Pancreas (tissue), 10 donors: ENCODE data around the gene TAF6. TPM values are rescaled to one million over a fixed set of nuclear protein-coding genes. Genes with fewer than 3 reads are reported as not detected.
A peak's percentile ranks its signal among the peaks of the same experiment; 100 is the strongest.

Source experiments
- ATAC-seq, 4 donors: fragments of 200-7000 bp; cut with Tn5 transposase; one replicate each; pipeline versions ENCODE4 v1.8.0 to v1.9.1; 2020; ENCODE audit warnings: mild to moderate bottlenecking in 4 of 4, moderate library complexity in 4 of 4
- DNase-seq, 6 donors: peaks; one replicate each; pipeline ENCODE4 v3.0.0-alpha.2; 2020
- FAIRE-seq: peaks from 2 replicates; lab custom pipeline; 2012; peaks lifted over from hg19 to GRCh38; lab: Jason Lieb, UNC
- H3K27ac ChIP-seq, 4 donors: fragments of 200-600 bp; sonication (generic); 1 replicate in 3 of 4; 2 replicates in 1 of 4; pipeline versions ENCODE4 v1.5.0 to v1.8.0; 2020
- H3K27me3 ChIP-seq, 4 donors: fragments of 200-600 bp; one replicate each; pipeline ENCODE4 v1.8.0; 2021
- H3K36me3 ChIP-seq, 3 donors: fragments of 200-600 bp; sonication (generic) in 1 of 3; one replicate each; pipeline versions ENCODE4 v1.5.0 to v1.8.0; 2020 to 2021
- H3K4me1 ChIP-seq, 3 donors: fragments of 200-600 bp; one replicate each; pipeline ENCODE4 v1.8.0; 2021
- H3K4me3 ChIP-seq, 4 donors: fragments of 200-600 bp; sonication (generic) in 2 of 4; one replicate each; pipeline versions ENCODE4 v1.5.0 to v1.8.0; 2020 to 2021
- H3K9me3 ChIP-seq, 4 donors: fragments of 200-600 bp; one replicate each; pipeline ENCODE4 v1.8.0; 2021
- WGBS, 2 donors: extraction: QIAGEN DNeasy Blood & Tissue Kit; methylation state at CpG; one replicate each; pipeline ENCODE4 v1.1.7; 2013; 5-methylcytosine and 5-hydroxymethylcytosine counted together
- intact Hi-C, 3 donors: fragments of 100-400 bp; cut with DNase I; formaldehyde crosslinking; loops; one replicate each; pipeline versions ENCODE4 v1.11.1 to v1.14.2; 2022
- polyA plus RNA-seq, 2 donors: library from polyadenylated mRNA; stranded (reverse); fragments of 200-250 nt; gene quantifications; one replicate each; pipeline ENCODE4 v1.2.3, GENCODE V29; 2013
- total RNA-seq, 6 donors: library from RNA; stranded (reverse); fragmentation: NEBNext Ultra II Directional in 4 of 6; extraction: Animal tissue kit (Norgen Biotek cat#: 25700) in 4 of 6; gene quantifications; one replicate each; pipeline versions ENCODE4 v1.2.1 to v1.2.4, GENCODE V29; 2021 to 2023
- TF ChIP-seq, protein P1 (sequence below), 4 donors: fragments of 200-600 bp; sonication (generic) in 3 of 4; IDR thresholded peaks; one replicate each; pipeline versions ENCODE4 v1.5.0 to v1.8.0; 2021; ENCODE audit warnings: antibody characterized with exemption in 4 of 4
- donor health status: healthy with polysubstance abuse.
- donor health status: DM: no; HTN: no; CAD: no; lungs with moderate emphysema.
- donor health status: DM: no; HTN: no; CAD: no.
- donor health status: control.
- donor health status: control.
- donor health status: Bipolar disorder and iron deficiency.
- donor health status: DM: yes; HTN: yes; CAD: no.
- donor health status: DM: no; HTN: no; CAD: no.
- donor health status: DM: no; HTN: no; CAD: no.
- donor health status: DM: yes; HTN: yes; CAD: no.

TAF6 gene
- total and polyA plus RNA-seq, 8 donors: 11.7 to 39.6 (median 15.3) TPM

DNA sequence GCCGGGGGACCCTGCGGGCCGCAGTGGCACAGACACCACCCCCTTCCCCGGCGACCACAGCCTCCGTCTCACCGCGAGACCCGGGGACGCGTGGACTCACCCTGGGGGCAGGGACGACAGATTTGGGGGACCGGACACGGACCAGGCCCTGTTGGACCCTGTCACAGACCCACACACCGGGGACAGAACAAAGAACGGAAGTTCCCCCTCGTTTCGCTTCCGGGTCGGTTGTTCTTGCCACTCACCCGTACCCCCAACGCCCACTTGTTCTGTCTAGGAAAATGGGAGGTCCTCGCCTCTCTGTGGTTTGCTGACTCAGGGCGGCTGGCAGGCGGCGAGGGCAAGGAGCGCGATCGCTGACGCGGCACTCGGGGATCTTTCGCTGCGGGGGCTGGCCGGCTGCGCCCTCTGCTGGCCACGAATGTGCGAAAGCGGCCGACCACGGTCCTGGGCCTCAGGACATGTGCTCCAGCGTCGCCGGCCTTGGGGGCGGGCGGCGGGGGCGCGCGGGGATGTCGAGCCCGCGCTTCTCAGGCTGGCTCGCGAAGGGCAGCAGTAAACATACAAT, 37.5 kb downstream of the TAF6 start, which contains the start of gene ZNF3:
ZNF3 (minus strand) TSS at position 189 of the 568 bp plus-strand sequence. CDS start 4,366 bp downstream, outside the sequence.
- ATAC-seq (peak; percentile 92 to 97 (median 94)), FAIRE-seq (no peak), DNase-seq (peak; percentile 97 to 99 (median 98))
- Histone ChIP-seq H3K4me1 (peaks cover 0 to 16% (median 15%) of the 10 kb centered on the region in 3 donors), H3K9me3 (no peaks in the 10 kb centered on the region), H3K27me3 (no peaks in the 10 kb centered on the region), H3K27ac (peak within 1 kb of the TSS; percentile 55 to 90 (median 84)), H3K36me3 (peaks cover 0 to 7% (median 7%) of the 10 kb centered on the region in 3 donors), H3K4me3 (peak within 1 kb of the TSS; percentile 74 to 95 (median 86))
- TF ChIP-seq, protein P1, sequence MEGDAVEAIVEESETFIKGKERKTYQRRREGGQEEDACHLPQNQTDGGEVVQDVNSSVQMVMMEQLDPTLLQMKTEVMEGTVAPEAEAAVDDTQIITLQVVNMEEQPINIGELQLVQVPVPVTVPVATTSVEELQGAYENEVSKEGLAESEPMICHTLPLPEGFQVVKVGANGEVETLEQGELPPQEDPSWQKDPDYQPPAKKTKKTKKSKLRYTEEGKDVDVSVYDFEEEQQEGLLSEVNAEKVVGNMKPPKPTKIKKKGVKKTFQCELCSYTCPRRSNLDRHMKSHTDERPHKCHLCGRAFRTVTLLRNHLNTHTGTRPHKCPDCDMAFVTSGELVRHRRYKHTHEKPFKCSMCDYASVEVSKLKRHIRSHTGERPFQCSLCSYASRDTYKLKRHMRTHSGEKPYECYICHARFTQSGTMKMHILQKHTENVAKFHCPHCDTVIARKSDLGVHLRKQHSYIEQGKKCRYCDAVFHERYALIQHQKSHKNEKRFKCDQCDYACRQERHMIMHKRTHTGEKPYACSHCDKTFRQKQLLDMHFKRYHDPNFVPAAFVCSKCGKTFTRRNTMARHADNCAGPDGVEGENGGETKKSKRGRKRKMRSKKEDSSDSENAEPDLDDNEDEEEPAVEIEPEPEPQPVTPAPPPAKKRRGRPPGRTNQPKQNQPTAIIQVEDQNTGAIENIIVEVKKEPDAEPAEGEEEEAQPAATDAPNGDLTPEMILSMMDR (IDR thresholded peaks at IDR 0.05): peak; percentile 86 to 97 (median 94)
- WGBS, 2 donors: 0 to 1% methylated on average over 50 to 55 of the region's 55 CpGs
- intact Hi-C loops: no loop called here

DNA sequence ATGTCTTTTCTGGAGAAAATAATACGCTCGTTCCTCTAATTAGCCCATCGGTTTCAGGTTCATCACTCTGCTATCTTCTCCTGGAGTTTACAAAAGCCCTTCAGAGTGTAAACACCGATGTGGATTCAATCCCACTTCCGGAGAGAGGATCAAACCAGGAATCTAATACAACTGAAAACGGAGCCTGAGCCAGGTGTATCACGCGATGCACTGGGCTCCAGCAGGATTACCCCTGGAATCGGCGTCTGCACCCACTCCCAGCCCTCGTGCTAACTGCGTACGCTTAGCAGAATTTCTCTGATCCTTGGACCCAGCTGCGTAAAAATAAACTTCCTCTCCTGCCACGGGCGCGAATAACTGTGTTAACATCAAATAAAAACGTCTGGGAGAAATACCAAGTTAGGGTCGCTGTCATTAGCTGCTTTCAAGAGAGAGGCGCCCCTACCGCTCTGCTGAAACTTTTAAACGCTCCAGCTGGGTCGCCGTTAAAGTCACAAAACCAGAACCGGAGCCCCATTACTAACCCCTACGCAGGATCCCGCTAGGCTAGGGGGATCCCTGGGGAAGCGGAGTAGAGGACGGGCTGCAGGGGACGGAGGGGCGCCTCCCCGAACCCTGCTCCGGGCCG, 38.1 kb downstream of the TAF6 start:
- ATAC-seq (peak in 2 of 4 donors; percentile 5 to 14), DNase-seq (no peak), FAIRE-seq (no peak)
- H3K36me3 ChIP-seq: peaks cover 0 to 13% (median 11%) of the 10 kb centered on the region in 3 donors
- no peaks in the 10 kb centered on the region for H3K9me3 ChIP-seq
- TF ChIP-seq, protein P1 (IDR thresholded peaks at IDR 0.05): no peak
- peaks cover 0 to 16% (median 15%) of the 10 kb centered on the region in 3 donors for H3K4me1 ChIP-seq
- peak overlapping the region; percentile 55 to 90 (median 63) for H3K27ac ChIP-seq
- 1% methylated on average over 34 of the region's 34 CpGs for WGBS, 2 donors
- H3K4me3 ChIP-seq: peak overlapping the region; percentile 74 to 95 (median 86)
- H3K27me3 ChIP-seq: no peaks in the 10 kb centered on the region
- intact Hi-C loops: no loop called here

DNA sequence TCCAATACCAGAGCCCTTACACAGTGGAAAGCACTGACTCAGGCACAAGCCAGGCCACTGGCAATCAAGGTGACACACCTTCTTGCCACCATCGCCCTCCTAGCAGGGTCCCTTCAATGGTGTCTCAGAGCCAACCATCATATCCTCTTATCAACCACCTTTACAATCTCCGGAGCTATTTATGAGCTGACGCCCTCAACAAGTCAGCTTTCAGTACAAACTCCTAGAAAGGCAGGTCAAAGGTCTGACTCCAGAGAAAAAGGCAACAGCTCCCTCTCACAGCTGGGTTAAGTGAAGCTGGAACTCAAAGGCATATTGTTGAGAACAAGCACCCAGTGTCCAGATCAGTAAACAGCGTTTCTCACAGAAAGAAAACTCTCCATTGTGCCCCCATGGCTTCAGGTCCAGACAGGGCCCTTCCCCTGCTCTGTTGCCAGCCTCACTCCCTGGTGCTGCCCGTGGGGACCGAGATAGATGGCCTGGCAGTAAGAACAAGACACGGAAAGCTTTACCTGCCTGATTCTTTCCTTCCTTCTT, 40.1 kb downstream of the TAF6 start:
- WGBS, 2 donors: 52 to 63% methylated on average over 7 of the region's 7 CpGs
- ATAC-seq: no peak
- no peaks in the 10 kb centered on the region for H3K9me3 ChIP-seq
- H3K27me3 ChIP-seq: no peaks in the 10 kb centered on the region
- peaks cover 0 to 16% (median 15%) of the 10 kb centered on the region in 3 donors for H3K4me1 ChIP-seq
- intact Hi-C loops: no loop called here
- no peak for DNase-seq
- FAIRE-seq: no peak
- TF ChIP-seq, protein P1 (IDR thresholded peaks at IDR 0.05): no peak
- H3K4me3 ChIP-seq: no peak overlapping the region
- no peak overlapping the region for H3K27ac ChIP-seq
- H3K36me3 ChIP-seq: peaks cover 3 to 32% (median 26%) of the 10 kb centered on the region in 3 donors

GRCh38 chr7:100077205-100077604, 42.0 kb downstream of the TAF6 start:
- ATAC-seq: no peak
- WGBS, 2 donors: 91 to 92% methylated on average over 4 of the region's 4 CpGs
- FAIRE-seq: no peak
- H3K36me3 ChIP-seq: peaks cover 4 to 51% (median 42%) of the 10 kb centered on the region in 3 donors
- peaks cover 0 to 15% (median 13%) of the 10 kb centered on the region in 3 donors for H3K4me1 ChIP-seq
- H3K27ac ChIP-seq: no peak overlapping the region
- intact Hi-C loops: no loop called here
- no peaks in the 10 kb centered on the region for H3K9me3 ChIP-seq
- no peaks in the 10 kb centered on the region for H3K27me3 ChIP-seq
- TF ChIP-seq, protein P1 (IDR thresholded peaks at IDR 0.05): no peak
- no peak for DNase-seq
- no peak overlapping the region for H3K4me3 ChIP-seq
